ENCODE measurements around the gene NFIX.

NFIX gene

DNA sequence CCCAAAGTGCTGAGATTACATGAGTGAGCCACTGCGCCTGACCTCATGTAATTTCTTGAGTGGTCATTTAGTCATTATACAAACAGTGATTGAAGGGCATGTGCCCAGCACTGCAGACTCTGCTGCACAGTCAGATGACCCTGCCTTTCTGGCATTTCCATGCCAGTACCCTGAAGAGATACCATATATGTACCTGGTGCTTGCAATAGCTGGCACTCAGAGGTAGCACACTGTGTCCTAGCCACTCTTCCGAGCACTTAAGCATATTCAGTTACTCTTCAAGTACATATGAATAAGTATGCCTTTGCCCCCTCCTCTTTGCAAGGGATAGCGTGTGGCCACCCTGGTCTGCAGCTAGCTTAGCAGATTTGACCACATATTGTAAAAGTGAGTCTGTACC lies 139.4 kb downstream of the NFIX start:
- Mint-ChIP-seq H3K4me1 (peaks cover 26% of the 10 kb centered on the region), H3K27ac (ENCODE audit: low read depth) (no peak overlapping the region), H3K36me3 (ENCODE audit: insufficient read depth) (peaks cover 10% of the 10 kb centered on the region), H3K9me3 (no peaks in the 10 kb centered on the region), H3K4me3 (no peak overlapping the region), H3K27me3 (no peaks in the 10 kb centered on the region)
- ATAC-seq (replicated peaks; ENCODE audit: extremely low read depth, poor library complexity, severe bottlenecking) (no peak), DNase-seq (ENCODE audit: low spot score in 2 of 2) (no peak)

DNA sequence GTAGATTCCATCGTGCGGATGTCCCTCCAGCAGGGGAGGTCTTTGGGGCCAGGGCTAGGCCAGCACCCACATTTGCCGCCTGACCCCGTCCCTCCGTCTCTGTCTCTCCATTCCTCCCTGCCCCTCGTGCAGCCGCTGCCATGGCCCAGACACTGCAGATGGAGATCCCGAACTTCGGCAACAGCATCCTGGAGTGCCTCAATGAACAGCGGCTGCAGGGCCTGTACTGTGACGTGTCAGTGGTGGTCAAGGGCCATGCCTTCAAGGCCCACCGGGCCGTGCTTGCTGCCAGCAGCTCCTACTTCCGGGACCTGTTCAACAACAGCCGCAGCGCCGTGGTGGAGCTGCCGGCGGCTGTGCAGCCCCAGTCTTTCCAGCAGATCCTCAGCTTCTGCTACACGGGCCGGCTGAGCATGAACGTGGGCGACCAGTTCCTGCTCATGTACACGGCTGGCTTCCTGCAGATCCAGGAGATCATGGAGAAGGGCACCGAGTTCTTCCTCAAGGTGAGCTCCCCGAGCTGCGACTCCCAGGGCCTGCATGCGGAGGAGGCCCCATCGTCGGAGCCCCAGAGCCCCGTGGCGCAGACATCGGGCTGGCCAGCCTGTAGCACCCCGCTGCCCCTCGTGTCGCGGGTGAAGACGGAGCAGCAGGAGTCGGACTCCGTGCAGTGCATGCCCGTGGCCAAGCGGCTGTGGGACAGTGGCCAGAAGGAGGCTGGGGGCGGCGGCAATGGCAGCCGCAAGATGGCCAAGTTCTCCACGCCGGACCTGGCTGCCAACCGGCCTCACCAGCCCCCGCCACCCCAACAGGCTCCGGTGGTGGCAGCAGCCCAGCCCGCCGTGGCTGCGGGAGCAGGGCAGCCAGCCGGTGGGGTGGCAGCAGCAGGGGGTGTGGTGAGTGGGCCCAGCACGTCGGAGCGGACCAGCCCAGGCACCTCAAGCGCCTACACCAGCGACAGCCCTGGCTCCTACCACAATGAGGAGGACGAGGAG lies 140.1 kb downstream of the NFIX start:
- H3K27ac Mint-ChIP-seq (ENCODE audit: low read depth), result no peak overlapping the region

DNA sequence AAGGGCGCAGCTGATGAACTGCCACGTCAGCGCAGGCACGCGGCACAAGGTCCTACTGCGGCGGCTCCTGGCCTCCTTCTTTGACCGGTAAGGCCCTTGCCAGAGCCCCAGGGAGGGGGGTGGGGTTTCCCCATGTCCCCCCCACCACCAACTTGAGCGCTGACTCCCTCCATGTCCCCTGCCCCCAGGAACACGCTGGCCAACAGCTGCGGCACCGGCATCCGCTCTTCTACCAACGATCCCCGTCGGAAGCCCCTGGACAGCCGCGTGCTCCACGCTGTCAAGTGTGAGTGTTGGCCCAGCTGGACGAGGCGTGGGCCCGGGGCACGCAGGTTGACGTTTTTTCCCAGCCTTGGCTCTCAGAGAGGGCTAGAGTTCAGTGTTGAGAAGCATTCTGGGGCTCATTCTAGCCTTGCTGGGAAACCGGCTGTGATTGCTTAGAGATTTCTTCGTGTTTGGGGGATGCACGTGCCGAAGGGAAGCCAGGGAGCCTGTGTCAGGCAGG lies 142.1 kb downstream of the NFIX start:
- H3K27ac Mint-ChIP-seq (ENCODE audit: low read depth), result no peak overlapping the region

More for the DNA sequence above, 140.1 kb downstream of the NFIX start:
- Mint-ChIP-seq H3K36me3 (ENCODE audit: insufficient read depth) (peaks cover 10% of the 10 kb centered on the region), H3K9me3 (no peaks in the 10 kb centered on the region), H3K4me1 (peaks cover 26% of the 10 kb centered on the region), H3K4me3 (no peak overlapping the region), H3K27me3 (no peaks in the 10 kb centered on the region)
- ATAC-seq (replicated peaks; ENCODE audit: extremely low read depth, poor library complexity, severe bottlenecking) (no peak), DNase-seq (ENCODE audit: low spot score in 2 of 2) (no peak)

GRCh38 chr19:13138171-13138915 lies 143.1 kb downstream of the NFIX start:
- ATAC-seq (replicated peaks; ENCODE audit: extremely low read depth, poor library complexity, severe bottlenecking), result no peak
- peaks cover 15% of the 10 kb centered on the region for H3K36me3 Mint-ChIP-seq (ENCODE audit: insufficient read depth)

More for the DNA sequence above, 142.1 kb downstream of the NFIX start:
- H3K4me1 Mint-ChIP-seq, result peaks cover 13% of the 10 kb centered on the region
- no peak for DNase-seq (ENCODE audit: low spot score in 2 of 2)
- ATAC-seq (replicated peaks; ENCODE audit: extremely low read depth, poor library complexity, severe bottlenecking), result no peak
- H3K27me3 Mint-ChIP-seq, result no peaks in the 10 kb centered on the region
- peaks cover 12% of the 10 kb centered on the region for H3K36me3 Mint-ChIP-seq (ENCODE audit: insufficient read depth)
- no peak overlapping the region for H3K4me3 Mint-ChIP-seq
- H3K9me3 Mint-ChIP-seq, result no peaks in the 10 kb centered on the region

DNA sequence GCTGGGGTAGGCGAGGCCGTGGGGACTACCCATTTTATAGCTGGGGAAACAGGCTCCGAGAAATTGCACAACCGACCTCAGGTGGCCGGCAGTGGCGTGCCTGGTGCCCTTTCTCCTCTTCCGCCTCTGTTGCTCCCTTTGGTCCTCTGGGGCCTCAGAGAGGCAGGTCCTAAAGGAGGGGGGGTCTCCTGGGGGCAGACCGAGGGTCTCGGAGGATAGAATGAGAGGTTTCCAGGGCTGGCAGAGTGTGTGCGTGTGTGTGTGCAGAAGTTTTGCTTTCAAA lies 143.6 kb downstream of the NFIX start:
- DNase-seq (ENCODE audit: low spot score in 2 of 2), result no peak
- Mint-ChIP-seq H3K9me3 (no peaks in the 10 kb centered on the region), H3K36me3 (ENCODE audit: insufficient read depth) (peaks cover 16% of the 10 kb centered on the region), H3K4me1 (no peaks in the 10 kb centered on the region), H3K4me3 (no peak overlapping the region), H3K27me3 (no peaks in the 10 kb centered on the region), H3K27ac (ENCODE audit: low read depth) (no peak overlapping the region)
- no peak for ATAC-seq (replicated peaks; ENCODE audit: extremely low read depth, poor library complexity, severe bottlenecking)

More at GRCh38 chr19:13138171-13138915, 143.1 kb downstream of the NFIX start:
- no peak overlapping the region for H3K4me3 Mint-ChIP-seq
- peaks cover 3% of the 10 kb centered on the region for H3K4me1 Mint-ChIP-seq
- no peaks in the 10 kb centered on the region for H3K9me3 Mint-ChIP-seq
- H3K27ac Mint-ChIP-seq (ENCODE audit: low read depth), result no peak overlapping the region
- H3K27me3 Mint-ChIP-seq, result no peaks in the 10 kb centered on the region
- no peak for DNase-seq (ENCODE audit: low spot score in 2 of 2)

DNA sequence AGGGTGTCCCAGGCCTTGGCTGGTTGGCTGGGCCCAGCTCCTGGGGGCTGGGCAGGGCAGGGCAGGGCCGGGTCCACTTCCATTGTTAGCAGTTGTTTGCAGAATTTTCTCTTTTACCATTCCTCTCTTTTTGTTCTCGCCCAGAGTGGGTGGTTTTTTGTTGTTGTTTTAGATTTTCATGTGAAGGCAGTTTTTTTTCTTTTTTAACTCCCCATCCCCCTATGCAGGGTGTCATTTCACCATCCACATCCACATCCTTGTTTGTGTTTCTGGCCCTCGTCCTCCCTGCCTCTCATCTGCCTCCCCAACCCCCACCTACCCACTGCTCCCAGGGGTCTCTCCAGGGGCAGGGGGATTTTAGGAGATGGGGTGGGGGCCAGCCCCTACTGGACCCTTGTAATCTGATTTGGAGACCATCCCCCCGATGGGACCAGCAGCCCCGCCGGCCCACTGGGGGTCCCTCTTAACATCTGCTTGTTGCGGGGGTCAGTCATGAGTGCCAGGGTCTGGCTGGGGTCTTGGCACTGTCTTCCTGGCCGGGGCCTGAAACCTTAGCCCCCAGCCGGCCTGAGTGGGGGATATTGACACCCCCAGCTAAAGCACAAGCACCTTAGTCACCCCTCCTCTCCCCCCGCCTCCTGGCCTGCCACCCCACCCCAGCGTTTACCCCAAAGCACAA lies 144.5 kb downstream of the NFIX start:
- H3K4me1 Mint-ChIP-seq, result no peaks in the 10 kb centered on the region
- H3K36me3 Mint-ChIP-seq (ENCODE audit: insufficient read depth), result peaks cover 20% of the 10 kb centered on the region
- no peak for ATAC-seq (replicated peaks; ENCODE audit: extremely low read depth, poor library complexity, severe bottlenecking)
- no peaks in the 10 kb centered on the region for H3K27me3 Mint-ChIP-seq
- no peaks in the 10 kb centered on the region for H3K9me3 Mint-ChIP-seq
- H3K27ac Mint-ChIP-seq (ENCODE audit: low read depth), result no peak overlapping the region
- no peak overlapping the region for H3K4me3 Mint-ChIP-seq
- DNase-seq (ENCODE audit: low spot score in 2 of 2), result no peak

GRCh38 chr19:13146763-13147563 lies 151.7 kb downstream of the NFIX start:
- H3K27ac Mint-ChIP-seq (ENCODE audit: low read depth), result peak overlapping the region; percentile 13
- peaks cover 39% of the 10 kb centered on the region for H3K4me1 Mint-ChIP-seq
- ATAC-seq (replicated peaks; ENCODE audit: extremely low read depth, poor library complexity, severe bottlenecking) (no peak), DNase-seq (ENCODE audit: low spot score in 2 of 2) (no peak)
- no peaks in the 10 kb centered on the region for H3K27me3 Mint-ChIP-seq
- no peaks in the 10 kb centered on the region for H3K9me3 Mint-ChIP-seq
- no peak overlapping the region for H3K4me3 Mint-ChIP-seq
- peaks cover 32% of the 10 kb centered on the region for H3K36me3 Mint-ChIP-seq (ENCODE audit: insufficient read depth)
